CD4-positive, alpha-beta T cell (primary cell): ENCODE measurements around the gene GPR157. TPM values are rescaled to one million over a fixed set of nuclear protein-coding genes. Genes with fewer than 3 reads are reported as not detected.
"Not testable (repeated sequence)": the region's sequence is repeated elsewhere in the genome, so short reads cannot be mapped to it uniquely, and the experiment has no call there.

Experiments
- ATAC-seq: fragments of 200-7000 bp; cut with Tn5 transposase; one replicate; pipeline ENCODE4 v1.10.0; 2022; ENCODE audit warnings: mild to moderate bottlenecking; ENCODE audit not compliant: poor library complexity
- CTCF ChIA-PET: fragments of 350-600 bp; sonication (Branson Sonifier 250); formaldehyde crosslinking; loops from one replicate; lab custom pipeline; 2021; ENCODE audit warnings: antibody characterized with exemption, inconsistent platforms; lab: Charles Lee
- POLR2A ChIA-PET: fragments of 350-600 bp; sonication (Branson Sonifier 250); formaldehyde crosslinking; loops from one replicate; lab custom pipeline; 2021; ENCODE audit warnings: antibody characterized with exemption, inconsistent platforms; lab: Charles Lee
- DNase-seq, 14 experiments: peaks; one replicate each; pipeline ENCODE4 v3.0.0-alpha.2; 2013 to 2020; ENCODE audit warnings: mixed read lengths in 2 of 14
- H3K27ac ChIP-seq, 2 donors: one replicate each; pipeline versions ENCODE4 v1.5.1 to v1.7.0; 2013; ENCODE audit warnings: low read length in 2 of 2, low read depth in 1 of 2, mild to moderate bottlenecking in 1 of 2
- H3K27me3 ChIP-seq, 2 experiments: 1 replicate in 1 of 2; 2 replicates in 1 of 2; pipeline versions ENCODE4 v1.6.1 to v1.7.0; 2013; ENCODE audit warnings: low read length in 2 of 2, control low read depth in 1 of 2, mild to moderate bottlenecking in 1 of 2, moderate library complexity in 1 of 2; ENCODE audit not compliant: insufficient read depth in 2 of 2, control insufficient read depth in 1 of 2
- H3K36me3 ChIP-seq: one replicate; pipeline ENCODE4 v1.6.1; 2013; ENCODE audit warnings: low read length, control low read depth; ENCODE audit not compliant: insufficient read depth
- H3K4me1 ChIP-seq: one replicate; pipeline ENCODE4 v1.6.1; 2013; ENCODE audit warnings: low read length, control low read depth; ENCODE audit not compliant: insufficient read depth
- H3K4me3 ChIP-seq: one replicate; pipeline ENCODE4 v1.5.1; 2013; ENCODE audit warnings: mild to moderate bottlenecking, low read length, moderate library complexity
- H3K9me3 ChIP-seq, 2 experiments: 1 replicate in 1 of 2; 2 replicates in 1 of 2; pipeline versions ENCODE4 v1.6.1 to v1.7.0; 2013; ENCODE audit warnings: low read length in 2 of 2, mild to moderate bottlenecking in 2 of 2, control low read depth in 1 of 2, moderate library complexity in 1 of 2; ENCODE audit not compliant: control insufficient read depth in 1 of 2, insufficient read depth in 1 of 2
- H3K27ac Mint-ChIP-seq: one replicate; pipeline ENCODE4 v1.8.0; 2020; ENCODE audit warnings: mixed read lengths
- H3K27me3 Mint-ChIP-seq: one replicate; pipeline ENCODE4 v1.8.0; 2021; ENCODE audit warnings: mixed read lengths
- H3K36me3 Mint-ChIP-seq: one replicate; pipeline ENCODE4 v1.8.0; 2021; ENCODE audit warnings: low read depth, mixed read lengths
- H3K4me1 Mint-ChIP-seq: one replicate; pipeline ENCODE4 v1.8.0; 2021; ENCODE audit warnings: low read depth, mixed read lengths
- H3K4me3 Mint-ChIP-seq: one replicate; pipeline ENCODE4 v1.8.0; 2020; ENCODE audit warnings: mild to moderate bottlenecking, mixed read lengths
- H3K9me3 Mint-ChIP-seq: one replicate; pipeline ENCODE4 v1.8.0; 2020; ENCODE audit warnings: mixed read lengths
- intact Hi-C, 2 experiments: fragments of 100-400 bp; cut with DNase I in 1 of 2; cut with micrococcal nuclease in 1 of 2; formaldehyde crosslinking; loops; one replicate each; pipeline versions ENCODE4 v1.15.1 to v1.9.0; 2023 to 2025; cut with DNase I, micrococcal nuclease
- total RNA-seq, 174 experiments: library from RNA in 2 of 174; stranded (reverse) in 2 of 174; gene quantifications; one replicate each; pipeline ENCODE4 v1.2.3 and lab custom pipeline; 2021 to 2026
- TF ChIP-seq, protein P1 (sequence below): fragments of 200-600 bp; IDR thresholded peaks from one replicate; pipeline ENCODE4 v1.8.0; 2022; ENCODE audit warnings: antibody characterized with exemption, mild to moderate bottlenecking

Gene GPR157
- total RNA-seq, 2 experiments from 2014 or later: 2.1 to 5.1 TPM

GRCh38 chr1:9127395-9128165 lies 1.3 kb downstream of the GPR157 start:
- TF ChIP-seq, protein P1, sequence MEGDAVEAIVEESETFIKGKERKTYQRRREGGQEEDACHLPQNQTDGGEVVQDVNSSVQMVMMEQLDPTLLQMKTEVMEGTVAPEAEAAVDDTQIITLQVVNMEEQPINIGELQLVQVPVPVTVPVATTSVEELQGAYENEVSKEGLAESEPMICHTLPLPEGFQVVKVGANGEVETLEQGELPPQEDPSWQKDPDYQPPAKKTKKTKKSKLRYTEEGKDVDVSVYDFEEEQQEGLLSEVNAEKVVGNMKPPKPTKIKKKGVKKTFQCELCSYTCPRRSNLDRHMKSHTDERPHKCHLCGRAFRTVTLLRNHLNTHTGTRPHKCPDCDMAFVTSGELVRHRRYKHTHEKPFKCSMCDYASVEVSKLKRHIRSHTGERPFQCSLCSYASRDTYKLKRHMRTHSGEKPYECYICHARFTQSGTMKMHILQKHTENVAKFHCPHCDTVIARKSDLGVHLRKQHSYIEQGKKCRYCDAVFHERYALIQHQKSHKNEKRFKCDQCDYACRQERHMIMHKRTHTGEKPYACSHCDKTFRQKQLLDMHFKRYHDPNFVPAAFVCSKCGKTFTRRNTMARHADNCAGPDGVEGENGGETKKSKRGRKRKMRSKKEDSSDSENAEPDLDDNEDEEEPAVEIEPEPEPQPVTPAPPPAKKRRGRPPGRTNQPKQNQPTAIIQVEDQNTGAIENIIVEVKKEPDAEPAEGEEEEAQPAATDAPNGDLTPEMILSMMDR: no peak
- H3K27ac ChIP-seq: no peak overlapping the region
- no peaks in the 10 kb centered on the region for H3K9me3 ChIP-seq
- peaks cover 29% of the 10 kb centered on the region for H3K4me1 ChIP-seq
- Mint-ChIP-seq H3K9me3 (no peaks in the 10 kb centered on the region), H3K27ac (peak overlapping the region; percentile 70), H3K4me3 (peak overlapping the region; percentile 91), H3K4me1 (peaks cover 44% of the 10 kb centered on the region), H3K36me3 (no peaks in the 10 kb centered on the region), H3K27me3 (no peaks in the 10 kb centered on the region)
- POLR2A ChIA-PET: interaction anchor here (0.7 to 2.1 kb wide), 2 partner anchors 17 to 107 kb away, joined by 3 to 6 read pairs; partner anchors contain the start of gene H6PD
- intact Hi-C loops: loop anchor here in 1 of 2 experiments (1.0 to 10.0 kb wide), 6 partner anchors 107 to 905 kb away; partner anchors contain the start of genes CTNNBIP1, H6PD, SPSB1 and UBE4B
- CTCF ChIA-PET: interaction anchor here (0.6 kb wide), 2 partner anchors 15 to 701 kb away, joined by 3 to 5 read pairs; no protein-coding TSS in a partner anchor
- H3K36me3 ChIP-seq: no peaks in the 10 kb centered on the region
- DNase-seq: no peak
- ATAC-seq: no peak
- no peaks in the 10 kb centered on the region for H3K27me3 ChIP-seq
- peak overlapping the region; percentile 70 for H3K4me3 ChIP-seq

GRCh38 chr1:9126511-9126910 lies 2.4 kb downstream of the GPR157 start:
- H3K9me3 Mint-ChIP-seq: no peaks in the 10 kb centered on the region
- Histone ChIP-seq H3K36me3 (no peaks in the 10 kb centered on the region), H3K4me1 (peaks cover 38% of the 10 kb centered on the region), H3K9me3 (no peaks in the 10 kb centered on the region), H3K27me3 (no peaks in the 10 kb centered on the region), H3K4me3 (no peak overlapping the region), H3K27ac (no peak overlapping the region)
- DNase-seq (no peak), ATAC-seq (no peak)
- no peak overlapping the region for H3K27ac Mint-ChIP-seq
- H3K4me3 Mint-ChIP-seq: peak overlapping the region; percentile 68
- H3K27me3 Mint-ChIP-seq: no peaks in the 10 kb centered on the region
- ChIA-PET POLR2A (no interaction called here), CTCF (interaction anchor here (0.6 kb wide), 1 partner anchor 1533 kb away, joined by 3 read pairs; no protein-coding TSS in a partner anchor)
- H3K36me3 Mint-ChIP-seq: no peaks in the 10 kb centered on the region
- peaks cover 55% of the 10 kb centered on the region for H3K4me1 Mint-ChIP-seq
- TF ChIP-seq, protein P1: no peak
- intact Hi-C loops: loop anchor here in 1 of 2 experiments (5.0 to 10.0 kb wide), 4 partner anchors 166 to 906 kb away; partner anchors contain the start of genes CTNNBIP1, SPSB1 and UBE4B

DNA sequence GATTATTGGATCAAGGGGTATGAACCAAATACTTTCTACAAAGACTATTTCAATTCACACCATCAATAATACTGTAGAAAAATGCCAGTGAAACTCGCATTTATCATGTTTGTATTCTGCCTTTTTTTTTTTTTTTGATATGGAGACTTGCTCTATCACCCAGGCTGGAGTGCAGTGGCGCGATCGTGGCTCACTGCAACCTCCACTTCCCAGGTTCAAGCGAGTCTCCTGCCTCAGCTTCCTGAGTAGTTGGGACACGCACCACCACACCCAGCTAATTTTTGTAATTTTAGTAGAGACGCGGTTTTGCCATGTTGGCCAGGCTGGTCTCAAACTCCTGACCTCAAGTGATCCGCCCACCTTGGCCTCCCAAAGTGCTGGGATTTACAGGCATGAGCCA lies 3.1 kb downstream of the GPR157 start:
- H3K9me3 ChIP-seq, H3K9me3 Mint-ChIP-seq, H3K27ac Mint-ChIP-seq, H3K36me3 ChIP-seq, H3K27me3 Mint-ChIP-seq, DNase-seq, POLR2A ChIA-PET, H3K27me3 ChIP-seq, ATAC-seq, H3K4me3 ChIP-seq, H3K36me3 Mint-ChIP-seq, H3K27ac ChIP-seq: not testable (repeated sequence)
- Mint-ChIP-seq H3K4me1 (peaks cover 55% of the 10 kb centered on the region), H3K4me3 (peak overlapping the region; percentile 38)
- CTCF ChIA-PET: interaction anchor here (0.6 to 1.5 kb wide), 3 partner anchors 15 to 1534 kb away, joined by 3 to 9 read pairs (median 3); no protein-coding TSS in a partner anchor
- intact Hi-C loops: loop anchor here in 1 of 2 experiments (5.0 to 10.0 kb wide), 4 partner anchors 166 to 906 kb away; partner anchors contain the start of genes CTNNBIP1, SPSB1 and UBE4B
- peaks cover 38% of the 10 kb centered on the region for H3K4me1 ChIP-seq
